HG02798 (cell line): ENCODE measurements around the gene BLCAP.

Experiments used
- ATAC-seq: cut with Tn5 transposase; IDR thresholded peaks from one replicate; pipeline ENCODE4 v1.9.1; 2021; ENCODE audit warnings: mild to moderate bottlenecking; ENCODE audit not compliant: unreplicated experiment, poor library complexity

The BLCAP gene

GRCh38 chr20:37533154-37533715 is 5.6 kb upstream of the BLCAP start:
- ATAC-seq = no peak

- ATAC-seq = no peak
Measured at GRCh38 chr20:37531856-37532255, 4.2 kb upstream of the BLCAP start.

- ATAC-seq = no peak
Measured at GRCh38 chr20:37530696-37531095, 3.0 kb upstream of the BLCAP start.

- no peak for ATAC-seq
Measured at GRCh38 chr20:37529968-37530600, 2.4 kb upstream of the BLCAP start.

- no peak for ATAC-seq
Measured at GRCh38 chr20:37529214-37529967, 1.7 kb upstream of the BLCAP start.

- ATAC-seq = no peak
Measured at GRCh38 chr20:37528446-37529213, 954 bp upstream of the BLCAP start.

GRCh38 chr20:37526839-37527637 is 638 bp downstream of the BLCAP start:
- ATAC-seq = no peak

GRCh38 chr20:37526238-37526838 is 1.3 kb downstream of the BLCAP start:
- ATAC-seq = no peak

GRCh38 chr20:37525810-37526209 is 1.9 kb downstream of the BLCAP start:
- no peak for ATAC-seq

GRCh38 chr20:37524859-37525708 is 2.6 kb downstream of the BLCAP start:
- ATAC-seq = no peak

- ATAC-seq = no peak
Measured at GRCh38 chr20:37523911-37524700, 3.6 kb downstream of the BLCAP start.

- ATAC-seq = no peak
Measured at GRCh38 chr20:37523012-37523391, 4.7 kb downstream of the BLCAP start.

GRCh38 chr20:37522260-37523011 is 5.2 kb downstream of the BLCAP start:
- ATAC-seq = no peak

- no peak for ATAC-seq
Measured at GRCh38 chr20:37521061-37521771, 6.5 kb downstream of the BLCAP start, which contains the start of gene NNAT. NNAT (plus strand) TSS chr20:37521250; CDS start chr20:37521332, 82 bp downstream.

GRCh38 chr20:37520419-37520955 is 7.2 kb downstream of the BLCAP start:
- no peak for ATAC-seq
